ENCODE data around the gene ELL2. TPM values are rescaled to one million over a fixed set of nuclear protein-coding genes. Genes with fewer than 3 reads are reported as not detected.

Gene ELL2
- polyA plus RNA-seq, 1 experiment: 131 TPM

DNA sequence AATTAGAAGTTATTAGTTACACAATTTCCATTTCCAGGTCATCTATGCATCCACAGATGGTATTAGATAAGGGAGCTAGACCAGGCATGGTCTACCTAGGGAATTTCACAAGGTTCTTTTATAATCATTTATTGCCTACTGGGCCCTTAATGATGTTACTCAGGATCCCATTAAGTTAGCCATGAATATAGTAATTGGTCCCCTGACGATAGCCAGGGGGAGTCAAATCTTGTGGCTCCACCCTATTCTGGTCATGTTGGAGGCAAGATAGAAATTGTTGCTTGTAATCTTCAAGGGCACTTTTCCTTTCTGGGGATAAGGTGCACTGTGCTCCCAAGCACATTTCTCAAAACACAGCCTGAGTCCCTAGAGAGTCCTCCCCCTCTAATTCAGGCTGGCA, 14.1 kb upstream of the ELL2 start:
- Histone ChIP-seq H3K27me3 (ENCODE audit: control insufficient read depth, insufficient read depth, low read length) (no peaks in the 10 kb centered on the region), H3K4me3 (ENCODE audit: low read depth, low read length) (no peak overlapping the region), H3K9me3 (ENCODE audit: control insufficient read depth, insufficient read depth, low read length) (no peaks in the 10 kb centered on the region), H3K27ac (ENCODE audit: low read depth, low read length) (no peak overlapping the region)
- ChIA-PET CTCF (no interaction called here), POLR2A (no interaction called here)
- TF ChIP-seq, protein P1, sequence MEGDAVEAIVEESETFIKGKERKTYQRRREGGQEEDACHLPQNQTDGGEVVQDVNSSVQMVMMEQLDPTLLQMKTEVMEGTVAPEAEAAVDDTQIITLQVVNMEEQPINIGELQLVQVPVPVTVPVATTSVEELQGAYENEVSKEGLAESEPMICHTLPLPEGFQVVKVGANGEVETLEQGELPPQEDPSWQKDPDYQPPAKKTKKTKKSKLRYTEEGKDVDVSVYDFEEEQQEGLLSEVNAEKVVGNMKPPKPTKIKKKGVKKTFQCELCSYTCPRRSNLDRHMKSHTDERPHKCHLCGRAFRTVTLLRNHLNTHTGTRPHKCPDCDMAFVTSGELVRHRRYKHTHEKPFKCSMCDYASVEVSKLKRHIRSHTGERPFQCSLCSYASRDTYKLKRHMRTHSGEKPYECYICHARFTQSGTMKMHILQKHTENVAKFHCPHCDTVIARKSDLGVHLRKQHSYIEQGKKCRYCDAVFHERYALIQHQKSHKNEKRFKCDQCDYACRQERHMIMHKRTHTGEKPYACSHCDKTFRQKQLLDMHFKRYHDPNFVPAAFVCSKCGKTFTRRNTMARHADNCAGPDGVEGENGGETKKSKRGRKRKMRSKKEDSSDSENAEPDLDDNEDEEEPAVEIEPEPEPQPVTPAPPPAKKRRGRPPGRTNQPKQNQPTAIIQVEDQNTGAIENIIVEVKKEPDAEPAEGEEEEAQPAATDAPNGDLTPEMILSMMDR (IDR thresholded peaks at IDR 0.05; ENCODE audit: low read depth, low read length): no peak
- DNase-seq (ENCODE audit: low read depth, low spot score): no peak

DNA sequence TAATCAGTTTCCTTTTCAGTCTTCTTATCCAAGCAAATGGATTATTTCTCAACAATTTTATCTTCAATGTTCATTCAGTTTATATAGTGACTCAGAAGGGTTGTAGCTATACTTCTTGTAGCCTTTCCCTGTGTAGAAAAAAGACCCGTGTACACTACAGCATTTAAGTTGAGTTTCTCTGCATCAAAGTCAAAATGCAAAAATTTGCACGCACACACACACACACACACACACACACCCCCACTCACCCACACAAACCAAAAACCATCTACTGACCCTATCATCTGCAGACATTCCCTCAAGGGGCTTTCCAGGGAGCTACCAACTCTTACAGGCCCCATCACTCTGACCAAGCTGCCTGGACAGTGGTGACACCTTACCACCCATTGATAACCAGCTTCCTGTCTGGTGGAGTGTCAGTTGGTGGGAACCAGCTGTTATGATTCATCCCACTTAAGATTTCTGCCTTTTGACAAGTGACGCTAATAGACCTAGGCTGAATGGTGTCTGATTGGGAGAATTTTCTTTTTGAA, 12.2 kb upstream of the ELL2 start:
- no peaks in the 10 kb centered on the region for H3K27me3 ChIP-seq (ENCODE audit: control insufficient read depth, insufficient read depth, low read length)
- ChIA-PET CTCF (interaction anchor here (1.2 kb wide), 1 partner anchor 362 kb away, joined by 3 read pairs; no protein-coding TSS in a partner anchor), POLR2A (interaction anchor here (0.6 to 1.3 kb wide), 6 partner anchors 10 to 168 kb away, joined by 3 to 9 read pairs (median 4); partner anchors contain the start of gene ELL2)
- TF ChIP-seq, protein P1 (IDR thresholded peaks at IDR 0.05; ENCODE audit: low read depth, low read length): no peak
- peak overlapping the region; percentile 83 for H3K27ac ChIP-seq (ENCODE audit: low read depth, low read length)
- H3K9me3 ChIP-seq (ENCODE audit: control insufficient read depth, insufficient read depth, low read length): no peaks in the 10 kb centered on the region
- no peak overlapping the region for H3K4me3 ChIP-seq (ENCODE audit: low read depth, low read length)
- DNase-seq (ENCODE audit: low read depth, low spot score): peak; percentile 44

DNA sequence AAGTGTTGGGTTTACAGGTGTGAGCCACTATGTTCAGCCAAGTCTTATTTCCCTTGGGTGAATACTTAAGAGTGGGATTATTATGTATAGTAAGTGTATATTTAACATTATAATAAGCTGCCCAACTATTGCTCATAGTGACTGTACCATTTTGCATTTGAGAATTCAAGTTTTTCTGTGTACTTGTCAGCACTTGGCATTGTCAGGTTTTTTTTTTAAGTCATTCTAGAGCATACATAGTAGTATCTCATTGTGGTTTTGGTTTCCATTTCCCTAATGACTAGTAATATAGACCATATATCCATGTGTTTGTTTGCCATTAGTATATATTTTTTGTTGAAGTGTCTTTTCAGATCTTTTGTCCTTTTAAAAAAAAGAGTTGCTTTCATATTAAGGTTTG, 10.5 kb upstream of the ELL2 start:
- no peaks in the 10 kb centered on the region for H3K27me3 ChIP-seq (ENCODE audit: control insufficient read depth, insufficient read depth, low read length)
- TF ChIP-seq, protein P1 (IDR thresholded peaks at IDR 0.05; ENCODE audit: low read depth, low read length): no peak
- CTCF ChIA-PET: no interaction called here
- POLR2A ChIA-PET: no interaction called here
- H3K4me3 ChIP-seq (ENCODE audit: low read depth, low read length): no peak overlapping the region
- DNase-seq (ENCODE audit: low read depth, low spot score): no peak
- no peaks in the 10 kb centered on the region for H3K9me3 ChIP-seq (ENCODE audit: control insufficient read depth, insufficient read depth, low read length)
- no peak overlapping the region for H3K27ac ChIP-seq (ENCODE audit: low read depth, low read length)

DNA sequence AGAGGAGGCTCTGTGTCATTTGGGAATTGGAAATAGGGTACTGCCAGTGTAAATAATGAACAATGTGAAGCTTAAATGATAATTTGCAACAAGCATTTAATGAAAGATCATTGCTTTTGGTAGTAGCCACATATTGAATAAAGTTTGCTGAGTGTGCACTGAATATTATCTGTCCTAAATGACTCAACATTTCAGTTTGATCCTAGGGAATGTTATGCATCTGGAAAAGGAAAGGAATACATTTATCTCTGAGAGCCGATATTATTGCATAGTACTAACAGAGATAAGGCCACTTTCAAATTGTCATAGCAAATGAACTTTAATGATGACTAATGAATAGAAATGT, 8.7 kb upstream of the ELL2 start:
- CTCF ChIA-PET: no interaction called here
- no peak overlapping the region for H3K27ac ChIP-seq (ENCODE audit: low read depth, low read length)
- H3K9me3 ChIP-seq (ENCODE audit: control insufficient read depth, insufficient read depth, low read length): no peaks in the 10 kb centered on the region
- TF ChIP-seq, protein P1 (IDR thresholded peaks at IDR 0.05; ENCODE audit: low read depth, low read length): no peak
- H3K4me3 ChIP-seq (ENCODE audit: low read depth, low read length): no peak overlapping the region
- no peaks in the 10 kb centered on the region for H3K27me3 ChIP-seq (ENCODE audit: control insufficient read depth, insufficient read depth, low read length)
- POLR2A ChIA-PET: no interaction called here
- DNase-seq (ENCODE audit: low read depth, low spot score): no peak

DNA sequence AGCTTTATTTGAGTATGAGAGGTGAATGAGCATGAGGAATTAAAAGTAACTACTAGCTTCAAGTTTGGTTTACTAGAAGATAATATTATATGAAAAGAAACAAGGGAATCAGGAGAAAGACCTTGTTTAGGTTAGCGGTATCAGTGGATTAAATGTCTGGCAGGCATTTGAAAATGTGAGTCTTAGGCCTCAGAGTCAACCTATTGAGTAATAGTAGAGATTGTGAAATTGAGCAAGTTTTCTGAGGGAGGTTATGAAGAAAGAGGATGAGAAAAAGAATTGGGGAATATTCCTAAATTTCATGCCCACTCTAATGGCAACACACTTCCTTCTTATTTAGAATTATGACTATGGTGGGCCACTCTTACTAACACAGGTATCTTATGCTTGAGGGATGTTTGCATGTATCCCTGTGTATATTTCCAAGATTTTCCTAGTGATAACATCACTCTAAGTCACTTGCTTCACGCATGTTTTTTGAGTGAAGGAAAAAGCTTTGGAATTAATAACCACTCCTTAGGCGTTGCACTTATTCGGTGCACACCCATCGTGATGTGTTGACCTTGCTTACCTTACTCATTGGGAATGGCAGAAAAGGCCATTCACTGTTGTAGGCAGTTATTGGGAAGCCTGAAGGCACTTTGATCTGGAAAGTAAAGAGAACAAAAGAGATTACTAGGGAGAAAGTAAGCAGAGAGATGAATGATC, 8.2 kb upstream of the ELL2 start:
- H3K9me3 ChIP-seq (ENCODE audit: control insufficient read depth, insufficient read depth, low read length): no peaks in the 10 kb centered on the region
- TF ChIP-seq, protein P1 (IDR thresholded peaks at IDR 0.05; ENCODE audit: low read depth, low read length): no peak
- no peak overlapping the region for H3K27ac ChIP-seq (ENCODE audit: low read depth, low read length)
- H3K4me3 ChIP-seq (ENCODE audit: low read depth, low read length): no peak overlapping the region
- H3K27me3 ChIP-seq (ENCODE audit: control insufficient read depth, insufficient read depth, low read length): no peaks in the 10 kb centered on the region
- DNase-seq (ENCODE audit: low read depth, low spot score): peak; percentile 41
- POLR2A ChIA-PET: interaction anchor here (0.5 to 0.6 kb wide), 2 partner anchors 29 to 66 kb away, joined by 3 to 11 read pairs; no protein-coding TSS in a partner anchor
- CTCF ChIA-PET: interaction anchor here (1.6 kb wide), 1 partner anchor 367 kb away, joined by 4 read pairs; no protein-coding TSS in a partner anchor
